ENCODE results near the gene PHF20.
"Not testable (repeated sequence)": the region's sequence is repeated elsewhere in the genome, so short reads cannot be mapped to it uniquely, and the experiment has no call there.

The PHF20 gene

DNA sequence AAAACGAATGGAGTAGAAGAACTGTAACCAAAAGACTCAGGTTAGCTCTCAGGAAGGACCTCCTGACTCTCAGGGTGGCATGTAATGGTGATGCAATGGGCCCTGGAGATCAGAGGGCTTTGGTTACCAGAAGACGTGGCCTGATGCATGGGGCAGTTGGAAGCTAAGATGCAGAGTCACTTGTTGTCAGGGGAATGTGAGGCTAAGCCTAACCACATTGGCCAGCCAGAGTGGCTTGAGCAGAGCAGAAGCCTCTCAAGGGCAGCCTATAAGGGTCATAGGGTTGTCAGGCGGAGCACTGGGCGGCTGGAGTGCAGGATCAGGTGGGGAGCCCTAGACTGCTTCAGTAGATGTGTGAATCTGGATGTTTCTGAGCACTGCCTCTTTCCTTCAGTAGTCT lies 202.4 kb downstream of the PHF20 start:
- no peak for DNase-seq (ENCODE audit: low read depth in 2 of 2)

DNA sequence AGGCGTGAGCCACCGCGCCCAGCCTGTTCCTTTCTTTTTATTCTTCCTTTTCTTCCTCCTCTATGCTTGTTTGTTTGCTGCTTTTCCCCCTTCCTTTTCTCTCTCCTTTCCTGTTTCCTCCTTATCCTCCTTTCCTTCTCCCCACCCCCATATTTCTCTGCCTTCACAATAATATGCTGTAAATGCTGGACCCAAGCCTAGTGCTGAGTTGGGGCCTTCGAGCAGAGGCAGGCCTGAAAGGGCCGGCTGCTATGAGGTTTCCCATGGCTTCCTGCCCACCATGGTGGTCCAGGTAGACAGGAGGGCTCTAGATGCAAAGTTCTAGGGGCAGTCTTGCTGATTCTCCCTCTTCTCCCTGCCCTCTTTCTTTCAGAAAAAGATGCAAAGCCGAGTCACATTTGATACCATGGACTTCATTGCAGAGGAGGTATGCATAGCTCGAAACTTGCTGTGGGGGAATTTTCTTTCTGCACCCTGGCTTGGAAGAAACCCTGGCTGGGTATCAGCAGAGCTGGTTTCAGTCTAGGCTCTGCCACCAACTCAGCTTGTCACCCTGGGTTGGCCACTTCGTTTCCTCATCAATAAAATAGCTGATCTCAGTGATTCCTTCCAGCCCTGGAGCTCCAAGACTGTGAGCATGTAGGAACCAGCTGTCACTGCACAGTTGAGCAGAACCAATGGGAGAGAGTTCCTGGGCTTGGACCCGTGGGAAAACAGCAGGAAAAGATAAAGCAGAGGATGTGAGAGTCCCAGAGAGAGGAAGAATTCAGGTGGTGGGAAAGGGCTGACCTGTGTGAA lies 204.0 kb downstream of the PHF20 start:
- no peak for DNase-seq (ENCODE audit: low read depth in 2 of 2)

DNA sequence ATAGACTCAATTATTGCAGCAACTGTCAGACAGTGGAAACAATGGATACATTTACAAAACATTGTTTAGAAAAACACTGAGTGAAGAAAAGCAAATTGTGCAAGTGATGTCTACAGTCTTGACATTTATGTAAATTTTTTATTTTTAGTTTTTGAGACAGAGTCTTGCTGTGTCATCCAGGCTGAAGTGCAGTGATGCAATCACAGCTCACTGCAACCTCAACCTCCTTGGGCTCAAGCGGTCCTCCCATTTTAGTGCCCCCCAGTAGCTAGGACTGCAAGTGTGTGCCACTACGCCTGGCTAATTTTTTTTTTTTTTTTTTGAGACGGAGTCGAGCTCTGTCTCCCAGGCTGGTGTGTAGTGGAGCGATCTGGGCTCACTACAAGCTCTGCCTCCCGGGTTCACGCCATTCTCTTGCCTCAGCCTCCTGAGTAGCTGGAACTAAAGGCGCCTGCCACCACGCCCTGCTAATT lies 206.3 kb downstream of the PHF20 start:
- DNase-seq (ENCODE audit: low read depth in 2 of 2) = no peak

DNA sequence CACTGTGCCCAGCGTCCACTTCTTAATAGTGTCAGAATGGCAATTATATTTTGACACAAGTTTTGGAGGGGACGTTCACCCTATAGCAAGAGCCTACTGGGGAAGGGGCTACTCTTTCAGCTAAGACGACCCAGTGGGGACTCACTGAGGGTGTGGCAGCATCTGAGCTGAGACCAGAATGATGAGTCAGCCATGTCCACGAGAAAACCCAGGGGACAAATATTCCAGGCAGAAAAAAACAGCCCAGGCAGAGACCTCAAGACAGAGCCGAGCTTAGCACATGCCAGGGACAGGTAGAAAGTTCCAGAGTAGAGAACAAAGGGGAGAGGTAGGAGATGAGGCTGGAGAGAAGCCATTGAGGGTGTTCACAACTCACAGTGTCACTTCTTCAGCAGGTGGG lies 207.7 kb downstream of the PHF20 start:
- DNase-seq (ENCODE audit: low read depth in 2 of 2) = no peak

DNA sequence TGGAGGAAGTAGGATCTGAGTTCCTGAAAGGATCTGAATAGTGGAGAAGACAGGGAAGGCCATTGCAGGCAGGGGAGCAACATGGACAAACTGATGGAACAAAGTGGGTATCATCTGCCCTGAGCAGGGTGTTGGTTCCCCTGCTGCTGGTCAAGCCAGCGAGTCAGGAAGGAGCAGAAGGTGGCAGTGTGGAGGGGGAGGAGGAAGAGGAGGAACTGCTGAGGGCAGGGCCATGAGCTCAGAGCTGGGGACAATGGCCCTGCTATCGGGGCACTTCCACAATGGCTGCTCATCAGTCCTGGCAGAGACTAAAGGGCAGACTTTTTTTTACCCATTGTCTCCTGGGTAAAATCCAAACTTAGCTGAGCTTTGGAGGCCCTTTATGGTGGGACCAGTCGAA lies 210.2 kb downstream of the PHF20 start:
- DNase-seq (ENCODE audit: low read depth in 2 of 2) = no peak

DNA sequence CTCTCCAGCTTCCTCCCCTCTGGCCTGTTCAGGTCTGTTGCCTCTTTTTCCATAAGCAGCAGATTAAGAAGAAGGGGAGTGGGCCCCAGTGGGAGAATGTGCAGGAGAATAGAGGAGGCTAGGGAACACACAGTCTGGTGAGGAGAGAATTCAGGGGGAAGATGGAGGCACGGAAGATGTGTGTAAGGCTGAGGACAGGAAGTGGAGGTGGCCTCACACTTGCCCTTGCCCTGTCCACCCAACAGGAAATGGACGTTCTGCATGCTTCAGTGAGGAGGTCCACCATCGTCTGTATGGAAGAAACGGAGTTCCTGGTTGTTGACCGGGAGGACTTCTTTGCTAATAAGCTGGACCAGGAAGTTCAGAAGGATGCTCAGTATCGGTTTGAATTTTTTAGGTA lies 212.6 kb downstream of the PHF20 start:
- DNase-seq (ENCODE audit: low read depth in 2 of 2) = no peak

DNA sequence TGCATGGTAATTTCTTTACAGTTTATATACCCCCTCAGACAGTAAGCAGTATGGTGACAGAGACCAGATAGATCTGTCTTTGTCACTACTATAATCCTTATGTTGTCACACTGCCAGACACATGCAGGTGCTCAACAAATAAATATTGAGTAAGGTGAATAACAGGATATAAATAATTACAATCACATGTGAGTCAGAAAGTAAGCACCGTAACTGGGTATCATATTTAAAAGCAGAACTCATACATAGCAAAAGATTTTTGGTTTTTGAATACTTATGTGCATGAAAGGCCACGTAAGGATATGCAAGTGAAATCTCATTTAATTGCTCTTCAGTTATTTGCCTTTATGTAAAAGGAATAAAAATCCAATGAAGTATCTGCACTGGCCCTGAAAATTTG lies 214.0 kb downstream of the PHF20 start:
- DNase-seq (ENCODE audit: low read depth in 2 of 2) = no peak

DNA sequence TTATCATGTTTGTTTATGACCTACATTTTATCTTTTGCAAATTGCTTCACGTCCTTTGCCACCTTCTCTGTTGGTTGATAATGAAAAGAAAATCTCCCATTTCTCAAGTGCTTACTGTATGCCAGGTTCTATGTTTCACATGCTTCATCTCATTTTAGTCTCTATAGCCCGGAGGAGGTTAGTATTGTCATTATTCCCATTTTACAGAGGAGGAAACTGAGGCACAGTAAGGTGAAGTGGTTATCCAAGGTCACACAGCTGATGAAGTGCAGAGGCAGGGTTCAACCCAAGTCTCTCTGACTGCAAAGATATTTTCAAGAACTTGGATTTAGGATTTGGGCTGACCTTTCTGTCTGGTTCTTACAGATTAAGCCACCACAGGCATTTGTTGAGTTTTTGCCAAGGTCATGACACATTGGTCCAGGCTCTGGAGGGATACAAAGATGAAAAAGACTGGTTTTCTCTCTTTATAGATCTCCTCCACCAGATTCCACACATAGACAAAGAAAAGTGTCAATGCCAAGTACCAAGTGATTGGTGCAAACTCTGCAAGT lies 217.2 kb downstream of the PHF20 start:
- DNase-seq (ENCODE audit: low read depth in 2 of 2) = no peak

DNA sequence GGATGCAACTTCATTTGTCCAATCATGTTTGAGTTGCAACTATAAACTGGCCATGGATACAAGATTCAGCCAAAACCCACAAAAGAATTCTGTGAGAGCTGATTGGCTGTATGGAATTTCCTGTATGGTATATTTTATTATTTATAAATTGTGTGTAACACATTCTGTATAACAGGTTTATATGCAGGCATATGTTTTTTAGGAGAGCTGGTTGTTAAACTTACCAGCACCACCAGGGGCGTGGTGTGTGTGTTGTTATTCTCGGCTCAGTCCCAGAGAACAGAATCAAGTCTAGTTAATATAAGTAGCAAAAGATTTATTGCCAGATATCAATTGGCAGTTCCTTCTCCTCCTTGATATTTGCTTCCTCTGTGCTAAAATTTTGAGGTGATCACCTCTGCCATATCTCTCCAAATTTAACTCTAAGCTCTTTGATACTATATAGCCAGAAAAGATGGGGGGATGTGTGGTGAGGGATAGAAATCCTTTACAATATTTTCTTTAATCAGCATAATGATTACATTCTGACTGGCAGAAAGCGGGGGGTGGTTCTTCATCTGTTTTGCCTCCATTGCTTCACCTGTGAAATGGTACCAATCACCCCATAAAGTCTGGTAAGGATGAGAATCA lies 219.4 kb downstream of the PHF20 start:
- DNase-seq (ENCODE audit: low read depth in 2 of 2) = no peak

DNA sequence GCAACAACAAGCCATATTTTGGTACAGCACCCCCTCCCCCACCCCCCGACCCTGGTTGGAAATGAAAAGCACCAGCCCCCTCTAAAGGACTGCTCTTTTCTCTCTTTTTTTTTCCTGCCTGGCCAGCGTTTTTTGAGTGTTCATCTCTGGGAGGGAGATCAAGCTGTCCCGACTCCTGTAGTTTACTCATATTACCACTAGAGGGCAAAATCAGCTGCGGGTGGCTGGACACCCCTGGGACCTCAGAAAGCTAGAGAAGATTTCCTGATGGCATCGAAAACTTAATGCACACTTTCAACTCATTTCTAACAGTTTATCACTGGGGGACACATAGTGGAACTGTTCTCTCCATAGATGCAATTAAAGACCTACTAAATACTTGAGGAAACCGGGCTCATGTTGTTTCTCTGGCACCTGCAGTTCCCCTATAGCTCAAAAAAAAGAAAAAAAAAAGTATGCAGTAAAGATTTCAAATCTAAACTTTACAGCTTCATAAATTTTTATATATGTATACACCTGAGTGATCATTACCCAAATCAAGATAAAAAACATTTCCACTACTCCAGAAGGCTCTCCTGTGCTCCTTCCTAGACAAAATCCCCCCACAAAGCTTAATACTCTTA lies 221.0 kb downstream of the PHF20 start:
- DNase-seq (ENCODE audit: low read depth in 2 of 2) = peak in 1 of 2 donors; percentile 10

DNA sequence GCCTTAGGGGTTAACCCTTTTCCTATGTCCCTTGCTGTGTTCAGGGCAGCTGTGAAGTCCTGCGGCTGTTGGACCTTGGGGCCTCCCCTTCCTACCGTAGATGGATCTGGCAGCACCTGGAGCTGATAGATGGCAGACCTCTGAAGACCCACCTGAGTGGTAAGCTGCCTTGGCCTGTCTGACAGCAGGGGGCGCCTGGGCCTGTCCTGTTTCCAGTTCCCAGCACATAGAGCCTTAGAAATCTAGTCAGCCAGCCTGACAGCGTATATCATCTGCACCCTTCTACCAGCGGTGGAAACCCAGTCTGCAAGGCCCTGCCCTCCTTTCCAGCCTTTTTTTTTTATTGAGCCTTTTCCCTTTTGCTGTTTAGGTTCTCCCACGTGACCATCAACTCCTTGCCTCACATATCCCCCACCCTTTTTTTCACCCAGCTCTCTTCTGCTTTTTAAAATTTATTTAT lies 223.2 kb downstream of the PHF20 start:
- DNase-seq (ENCODE audit: low read depth in 2 of 2) = peak; percentile 69

DNA sequence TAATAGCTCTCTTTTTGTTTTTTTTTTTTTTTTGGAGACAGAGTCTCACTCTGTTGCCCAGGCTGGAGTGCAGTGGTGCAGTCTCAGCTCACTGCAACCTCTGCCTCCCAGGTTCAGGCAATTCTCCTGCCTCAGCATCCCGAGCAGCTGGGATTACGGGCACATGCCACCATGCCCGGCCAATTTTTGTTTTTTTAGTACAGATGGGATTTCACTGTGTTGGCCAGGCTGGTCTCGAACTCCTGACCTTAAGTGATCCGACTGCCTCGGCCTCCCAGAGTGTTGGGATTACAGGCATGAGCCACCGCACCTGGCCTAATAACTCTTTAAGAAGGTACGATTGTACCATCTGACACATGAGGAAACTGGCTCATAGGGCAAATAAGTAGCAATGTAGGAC lies 224.7 kb downstream of the PHF20 start:
- DNase-seq (ENCODE audit: low read depth in 2 of 2) = not testable (repeated sequence)

Data from stimulated activated CD8-positive, alpha-beta memory T cell treated with anti-CD3 and anti-CD28 coated beads, Interleukin-2, amount 100 ng/mL, for 48 hours (primary cell).